HG03103 (cell line): ENCODE data around the gene PET100.
A peak's percentile ranks its signal among the peaks of the same experiment; 100 is the strongest.
"Not testable (repeated sequence)": the region's sequence is repeated elsewhere in the genome, so short reads cannot be mapped to it uniquely, and the experiment has no call there.

Experiments
- ATAC-seq: cut with Tn5 transposase; IDR thresholded peaks from one replicate; pipeline ENCODE4 v1.9.1; 2021; ENCODE audit warnings: low read depth; ENCODE audit not compliant: unreplicated experiment

The PET100 gene

DNA sequence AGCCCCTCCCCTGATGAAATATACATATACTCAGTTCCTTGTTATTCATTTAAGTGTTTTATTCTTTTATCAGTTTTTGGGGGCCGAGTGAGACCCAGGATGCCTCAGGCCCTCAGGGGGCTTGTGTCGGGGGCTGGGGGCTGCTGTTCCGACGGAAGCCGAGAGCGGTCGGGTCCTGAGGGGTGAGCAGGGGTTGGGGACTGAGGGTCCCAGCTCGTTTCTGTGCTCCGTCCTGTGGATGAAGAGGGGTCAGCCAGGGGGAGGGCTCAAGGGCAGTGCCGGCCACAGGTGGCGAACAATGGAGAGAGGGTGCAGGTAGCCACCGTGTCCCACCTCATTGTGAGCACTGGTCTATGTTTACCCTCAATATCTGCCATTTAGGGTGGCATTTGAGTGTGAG, 2.0 kb downstream of the PET100 start:
- ATAC-seq, result no peak

DNA sequence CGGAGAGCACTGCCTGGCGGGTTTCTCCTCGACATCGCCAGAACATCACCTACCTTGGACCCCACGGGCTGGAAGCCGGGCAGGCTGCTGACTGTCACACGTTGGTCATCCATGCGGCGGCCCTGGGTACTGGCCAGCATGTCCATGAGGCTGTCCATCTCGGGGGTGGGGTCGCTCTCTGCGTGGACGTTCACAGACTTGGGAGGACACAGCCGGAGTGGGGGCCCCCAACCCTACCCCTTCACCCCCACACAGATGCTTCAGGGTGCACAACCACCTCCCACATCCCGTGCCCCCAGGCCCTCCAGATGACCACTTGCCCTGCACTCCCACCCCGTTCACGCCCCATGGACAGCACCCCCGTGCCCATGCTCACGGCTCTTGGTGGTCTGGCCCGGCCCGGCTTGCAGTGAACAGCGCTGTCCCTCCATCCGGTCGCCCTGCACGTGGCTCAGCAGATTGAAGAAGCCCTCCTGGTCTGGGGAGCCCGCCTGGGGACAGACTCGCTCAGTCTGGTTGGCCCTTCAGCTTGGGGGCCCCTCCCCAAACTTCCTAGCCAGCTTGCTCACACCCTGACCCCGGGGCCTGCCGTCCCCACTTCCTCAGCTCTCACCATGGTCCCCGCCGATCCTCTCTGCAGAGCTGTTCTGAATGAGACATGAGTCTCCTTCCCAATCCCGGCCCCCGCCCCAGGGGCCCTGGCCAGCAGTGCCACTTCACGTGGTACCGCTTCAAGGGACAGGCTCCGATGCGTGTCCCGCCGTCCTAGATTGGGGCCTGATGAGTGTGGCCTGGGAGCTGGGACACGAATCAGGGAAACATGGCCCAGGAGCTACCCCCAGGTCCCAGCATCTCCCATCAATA, 3.0 kb downstream of the PET100 start:
- no peak for ATAC-seq

DNA sequence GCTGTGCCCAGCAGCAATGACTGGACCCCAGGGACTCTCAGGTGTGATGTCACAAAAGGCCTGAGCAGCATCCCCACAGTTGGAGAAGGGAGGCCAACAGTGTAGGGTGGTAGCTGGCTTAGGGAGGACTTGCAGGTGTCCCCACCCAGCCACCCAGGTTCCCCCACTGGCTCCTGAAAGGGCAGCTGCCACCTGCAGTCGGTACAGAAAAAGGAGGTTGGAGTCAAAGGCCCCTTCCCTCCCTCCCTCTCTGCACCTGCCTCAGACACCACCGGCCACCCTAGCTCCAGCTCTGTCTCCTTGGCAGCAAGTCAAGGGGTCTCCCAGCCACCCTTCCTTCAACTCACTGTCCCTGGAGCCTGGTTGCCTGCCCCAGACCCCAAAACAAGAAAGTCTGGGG, 4.1 kb downstream of the PET100 start, which contains the start of gene PCP2:
Gene PCP2 (minus strand): TSS at position 22 of the 400 bp plus-strand sequence. CDS start 262 bp downstream, outside the sequence.
- no peak for ATAC-seq

DNA sequence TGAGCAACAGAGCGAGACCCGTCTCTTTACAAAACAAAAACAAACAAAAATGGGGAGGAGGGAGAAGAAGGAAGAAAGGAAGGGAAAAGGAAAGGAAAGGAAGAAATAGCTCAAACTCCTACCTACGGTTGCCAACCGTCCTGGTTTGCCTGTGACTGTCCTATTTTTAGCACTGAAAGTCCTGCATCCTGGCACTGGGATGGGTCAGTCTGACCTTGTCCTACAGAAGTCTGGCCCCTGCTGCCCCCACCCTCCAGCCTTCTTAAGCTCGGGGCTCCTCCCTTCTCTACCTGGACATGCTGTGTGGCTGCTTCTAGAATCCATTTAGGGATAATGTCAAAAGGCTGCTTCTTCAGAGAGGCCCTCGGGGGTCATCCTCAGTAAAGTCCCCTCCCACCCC, 6.1 kb downstream of the PET100 start:
- no peak for ATAC-seq

DNA sequence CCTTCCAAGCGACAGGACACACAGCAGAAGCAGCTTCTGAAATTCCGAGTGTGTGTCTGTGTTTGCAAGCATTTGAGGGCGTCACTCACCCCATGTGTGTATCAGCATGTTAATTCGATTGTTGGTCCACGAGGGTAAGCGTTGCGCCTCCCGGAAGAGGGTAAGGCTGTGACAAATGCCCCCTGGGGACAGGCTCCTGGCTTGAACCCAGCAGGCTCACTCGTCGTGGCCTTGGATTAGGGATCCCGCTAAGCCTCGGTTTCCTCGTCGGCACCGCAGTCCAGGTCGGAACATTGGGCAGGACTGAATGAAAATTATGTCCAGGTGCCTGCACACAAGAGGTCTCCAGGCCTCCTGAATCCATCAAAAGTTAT, 6.7 kb downstream of the PET100 start:
- no peak for ATAC-seq

DNA sequence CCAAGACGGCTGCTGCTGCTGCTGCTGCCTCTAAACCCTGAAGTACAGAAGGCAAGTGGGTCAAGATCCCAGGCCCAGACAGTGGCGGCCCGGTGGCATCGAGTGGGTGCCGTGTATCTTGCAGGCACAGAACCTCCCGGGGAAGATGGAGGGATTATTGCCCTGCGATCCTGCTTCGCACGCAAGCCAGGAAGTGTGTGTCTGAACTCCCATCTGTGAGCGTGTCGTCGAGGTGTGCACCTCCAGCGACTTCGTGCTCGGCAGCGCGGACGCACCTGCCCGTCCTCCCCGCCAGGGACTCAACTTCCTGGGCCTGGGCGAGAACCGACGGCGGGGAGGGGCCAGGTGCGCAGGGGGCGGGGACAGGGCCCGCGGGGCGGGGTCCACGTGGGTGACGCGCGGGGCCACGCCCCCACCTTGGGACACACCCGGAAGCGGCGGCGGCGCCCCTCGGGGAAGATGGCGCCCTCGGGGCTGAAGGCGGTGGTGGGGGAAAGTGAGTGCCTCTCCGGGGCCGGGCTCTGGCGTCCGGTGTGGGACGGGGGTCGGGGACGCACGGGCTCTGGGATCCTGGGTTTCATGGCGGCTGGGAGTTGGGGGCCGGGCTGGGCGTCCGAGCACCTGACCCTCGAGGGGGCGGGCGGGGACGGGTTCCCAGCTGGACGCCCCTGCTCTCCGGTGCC, 7.2 kb downstream of the PET100 start, which contains the start of gene STXBP2:
Gene STXBP2 (plus strand): TSS at position 420 of the 683 bp plus-strand sequence. CDS start 40 bp downstream, at position 460.
- ATAC-seq, result peak; percentile 62

DNA sequence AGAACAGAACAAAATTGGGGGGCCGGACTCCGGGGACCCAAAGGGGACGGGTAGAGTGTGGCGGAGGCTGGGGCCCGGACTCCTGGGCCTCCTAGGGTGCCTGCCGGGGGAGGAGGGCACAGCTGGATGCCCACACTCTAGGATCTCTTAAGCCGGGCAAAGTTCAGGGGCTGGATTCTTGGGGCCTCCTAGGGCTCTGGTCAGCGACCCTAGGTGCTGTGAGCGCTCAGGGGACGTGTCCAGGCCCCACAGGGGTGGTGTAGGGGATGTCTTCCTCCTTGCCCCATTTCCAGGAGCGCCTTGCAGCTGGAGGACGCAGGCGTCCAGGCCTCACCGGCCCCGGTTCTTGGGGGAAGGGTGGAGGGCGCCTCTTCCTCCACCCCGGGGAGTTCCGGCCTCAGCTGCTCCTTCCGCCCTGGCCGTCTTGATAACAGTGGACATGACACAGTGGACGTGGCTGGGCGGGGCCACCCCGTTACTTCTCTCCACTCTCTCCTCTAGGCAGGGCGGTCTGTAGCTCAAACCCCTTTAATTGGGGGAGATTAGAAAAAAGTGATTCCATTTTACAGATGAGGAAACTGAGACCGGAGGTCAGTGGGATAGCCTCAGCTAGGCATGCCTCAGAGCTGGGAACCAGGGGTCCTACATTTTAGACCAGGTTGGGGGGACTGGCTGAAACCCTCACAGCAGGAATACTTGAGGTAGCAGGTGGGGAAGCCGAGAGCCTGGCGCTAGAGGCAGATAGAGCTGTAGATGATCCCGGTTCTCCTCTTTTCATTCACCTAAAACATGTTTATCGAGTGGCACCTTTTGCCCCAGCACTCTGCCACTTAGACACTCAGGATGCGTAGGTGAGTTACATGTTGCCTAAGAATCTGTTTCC, 8.0 kb downstream of the PET100 start:
- peak; percentile 17 for ATAC-seq

DNA sequence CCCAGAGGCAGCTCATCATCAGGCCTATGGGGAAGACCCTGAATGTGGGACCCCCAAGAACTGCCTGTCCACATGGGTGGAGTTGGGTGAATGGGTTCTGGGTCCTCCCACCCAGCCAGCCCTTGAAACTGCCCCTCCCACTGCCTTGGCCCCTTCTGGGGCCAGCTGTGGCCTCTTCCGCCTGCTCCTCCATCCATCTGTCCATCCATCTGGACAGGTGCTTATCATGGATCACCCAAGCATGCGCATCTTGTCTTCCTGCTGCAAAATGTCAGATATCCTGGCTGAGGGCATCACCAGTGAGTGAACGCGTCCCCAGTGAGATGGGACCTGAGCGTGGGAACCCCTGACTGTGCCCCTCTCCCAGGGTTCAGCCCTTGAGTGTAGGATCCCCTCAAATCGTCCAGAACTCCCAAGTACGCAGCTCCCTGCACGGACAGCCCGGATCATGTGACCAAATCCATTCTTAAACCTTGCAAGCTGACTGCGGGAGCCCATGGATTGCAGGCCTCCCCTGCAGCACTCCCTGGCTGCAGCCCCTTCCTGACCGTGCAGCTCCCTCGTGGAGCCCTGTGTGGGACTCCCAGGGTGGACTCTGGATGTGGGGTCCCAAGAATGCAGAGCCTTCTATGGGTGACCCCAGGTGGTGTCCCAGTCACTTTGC, 9.3 kb downstream of the PET100 start:
- ATAC-seq, result no peak

DNA sequence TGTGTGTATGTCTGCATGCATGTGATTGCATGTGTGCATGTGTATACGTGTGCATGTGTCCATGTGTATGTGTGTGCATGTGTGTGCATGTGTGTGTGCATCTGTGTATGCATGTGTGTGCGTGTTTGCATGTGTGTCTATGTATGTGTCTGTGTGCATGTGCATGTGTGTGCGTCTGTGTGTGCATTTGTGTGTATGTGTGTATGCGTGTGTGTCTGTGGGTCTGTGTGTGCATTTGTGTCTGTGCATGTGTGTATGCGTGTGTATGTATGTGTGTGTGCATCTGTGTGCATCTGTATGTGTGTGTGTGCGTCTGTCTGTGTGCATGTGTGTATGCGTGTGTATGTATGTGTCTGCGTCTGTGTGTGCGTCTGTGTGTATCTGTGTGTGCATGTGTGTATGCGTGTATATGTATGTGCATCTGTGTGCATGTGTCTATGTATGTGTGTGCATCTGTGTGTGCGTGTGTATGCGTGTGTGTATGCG, 10.3 kb downstream of the PET100 start:
- no peak for ATAC-seq

DNA sequence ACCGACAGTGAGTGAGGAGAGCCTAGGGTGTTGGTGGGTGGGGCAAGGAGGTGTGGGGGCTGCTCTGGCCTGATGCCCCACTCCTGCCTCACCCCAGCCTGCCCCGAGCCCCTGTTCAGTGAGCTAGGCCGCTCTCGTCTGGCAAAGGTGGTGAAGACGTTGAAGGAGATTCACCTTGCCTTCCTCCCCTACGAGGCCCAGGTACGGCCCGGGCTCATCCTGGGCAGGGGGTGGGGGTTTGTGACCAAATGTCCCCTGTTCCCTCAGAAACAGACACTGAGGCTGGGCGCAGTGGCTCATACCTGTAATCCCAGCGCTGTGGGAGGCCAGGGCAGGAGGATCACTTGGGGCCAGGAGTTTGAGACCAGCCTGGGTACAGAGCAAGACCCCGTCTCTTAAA, 11.2 kb downstream of the PET100 start:
- ATAC-seq, result no peak

DNA sequence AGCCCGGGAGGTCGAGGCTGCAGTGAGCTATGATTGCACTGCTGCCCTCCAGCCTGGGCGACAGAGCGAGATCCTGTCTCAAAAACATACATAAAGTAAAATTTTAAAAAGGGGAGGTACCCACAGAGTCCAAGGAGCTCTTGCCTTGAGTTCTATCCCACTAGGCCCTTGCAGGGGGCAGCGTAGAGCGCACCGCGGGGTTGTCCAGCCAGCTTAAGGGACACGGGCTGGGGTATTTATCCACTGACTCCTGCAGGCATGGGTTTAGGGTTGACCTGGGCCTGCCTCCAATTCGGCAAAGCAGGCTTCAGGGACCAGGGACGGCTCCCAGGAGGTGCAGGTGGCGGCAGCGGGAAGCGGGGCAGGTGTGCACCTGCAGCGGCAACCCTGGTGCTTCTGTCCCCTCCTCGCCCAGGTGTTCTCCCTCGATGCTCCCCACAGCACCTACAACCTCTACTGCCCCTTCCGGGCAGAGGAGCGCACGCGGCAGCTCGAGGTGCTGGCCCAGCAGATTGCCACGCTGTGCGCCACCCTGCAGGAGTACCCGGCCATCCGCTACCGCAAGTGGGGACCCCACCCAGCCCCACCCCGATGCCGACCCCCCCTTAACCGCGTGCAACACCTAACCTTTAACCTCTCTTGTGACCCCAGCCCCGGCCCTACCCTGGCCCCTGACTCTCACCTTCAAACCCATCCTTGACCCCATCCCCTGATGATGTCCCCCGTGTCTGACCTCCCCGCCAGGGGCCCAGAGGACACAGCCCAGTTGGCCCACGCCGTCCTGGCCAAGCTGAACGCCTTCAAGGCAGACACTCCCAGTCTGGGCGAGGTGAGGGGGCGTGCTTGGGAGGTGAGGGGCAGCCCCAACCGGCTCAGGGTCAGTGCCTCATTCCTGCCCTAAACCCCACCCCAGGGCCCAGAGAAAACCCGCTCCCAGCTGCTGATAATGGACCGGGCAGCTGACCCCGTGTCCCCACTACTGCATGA, 12.0 kb downstream of the PET100 start:
- no peak for ATAC-seq

DNA sequence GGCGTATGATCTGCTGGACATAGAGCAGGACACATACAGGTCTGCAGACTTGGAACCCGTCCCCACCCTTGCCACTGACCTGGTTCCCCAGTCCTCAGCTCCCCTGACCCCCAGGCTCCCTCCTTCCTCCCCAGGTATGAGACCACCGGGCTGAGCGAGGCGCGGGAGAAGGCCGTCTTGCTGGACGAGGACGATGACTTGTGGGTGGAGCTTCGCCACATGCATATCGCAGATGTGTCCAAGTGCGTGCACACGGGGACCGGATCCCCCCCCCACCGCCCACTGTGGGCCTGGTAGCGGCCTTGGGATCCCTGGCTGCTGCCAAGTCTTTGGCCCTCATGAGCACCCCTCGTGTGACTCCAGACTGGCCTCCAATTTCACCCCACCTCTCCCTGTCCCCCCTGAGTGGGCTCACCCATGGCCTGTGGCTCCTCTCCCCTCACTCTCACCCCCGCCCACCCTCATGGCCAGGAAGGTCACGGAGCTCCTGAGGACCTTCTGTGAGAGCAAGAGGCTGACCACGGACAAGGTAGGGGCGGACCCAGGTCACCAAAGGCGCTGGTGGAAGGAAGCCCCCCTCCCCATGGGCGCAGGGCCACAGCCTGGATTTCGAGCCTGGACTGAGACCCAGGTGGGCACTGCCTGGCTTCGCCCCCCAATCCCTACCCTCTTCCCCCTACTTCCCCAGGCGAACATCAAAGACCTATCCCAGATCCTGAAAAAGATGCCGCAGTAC, 12.9 kb downstream of the PET100 start:
- ATAC-seq, result no peak

DNA sequence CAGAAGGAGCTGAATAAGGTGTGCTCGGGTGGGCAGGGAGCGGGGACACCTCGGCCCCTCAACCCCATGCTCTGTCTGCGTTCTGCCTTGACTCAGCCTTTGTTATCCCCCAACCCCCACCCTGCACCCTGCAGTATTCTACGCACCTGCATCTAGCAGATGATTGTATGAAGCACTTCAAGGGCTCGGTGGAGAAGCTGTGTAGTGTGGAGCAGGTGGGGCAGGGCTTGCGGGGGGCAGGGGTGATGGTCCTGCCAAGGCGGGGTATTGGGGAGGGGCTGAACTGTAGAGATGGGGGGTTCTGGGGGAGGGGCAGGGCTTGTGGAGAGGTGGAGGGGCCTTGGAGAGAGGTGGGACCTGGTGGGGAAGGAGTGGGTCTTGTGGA, 13.4 kb downstream of the PET100 start:
- ATAC-seq, result no peak

DNA sequence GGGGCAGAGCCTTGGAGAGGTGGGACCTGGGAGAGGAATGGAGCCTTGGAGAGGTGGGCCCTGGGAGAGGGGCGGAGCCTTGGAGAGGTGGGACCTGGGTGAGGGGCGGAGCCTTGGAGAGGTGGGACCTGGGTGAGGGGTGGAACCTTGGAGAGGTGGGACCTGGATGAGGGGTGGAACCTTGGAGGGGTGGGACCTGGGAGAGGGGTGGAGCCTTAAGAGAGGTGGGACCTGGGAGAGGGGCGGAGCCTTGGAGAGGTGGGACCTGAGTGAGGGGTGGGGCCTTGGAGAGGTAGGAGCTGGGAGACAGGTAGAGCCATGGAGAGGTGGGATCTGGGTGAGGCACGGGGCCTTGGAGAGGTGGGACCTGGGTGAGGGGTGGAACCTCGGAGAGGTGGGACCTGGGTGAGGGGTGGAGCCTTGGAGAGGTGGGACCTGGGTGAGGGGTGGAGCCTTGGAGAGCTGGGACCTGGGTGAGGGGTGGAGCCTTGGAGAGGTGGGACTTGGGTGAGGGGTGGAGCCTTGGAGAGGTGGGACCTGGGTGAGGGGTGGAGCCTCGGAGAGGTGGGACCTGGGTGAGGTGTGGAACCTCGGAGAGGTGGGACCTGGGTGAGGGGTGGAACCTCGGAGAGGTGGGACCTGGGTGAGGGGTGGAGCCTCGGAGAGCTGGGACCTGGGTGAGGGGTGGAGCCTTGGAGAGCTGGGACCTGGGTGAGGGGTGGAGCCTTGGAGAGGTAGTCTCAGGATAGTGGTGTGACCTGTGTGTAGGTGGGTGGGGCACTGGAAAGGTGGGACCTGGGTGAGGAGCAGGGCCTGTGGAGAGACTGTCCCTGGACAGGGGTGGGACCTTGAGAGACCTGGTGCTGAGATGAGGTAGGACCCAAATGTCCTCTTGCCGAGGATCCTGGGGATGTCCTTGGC, 14.3 kb downstream of the PET100 start:
- ATAC-seq, result not testable (repeated sequence)

DNA sequence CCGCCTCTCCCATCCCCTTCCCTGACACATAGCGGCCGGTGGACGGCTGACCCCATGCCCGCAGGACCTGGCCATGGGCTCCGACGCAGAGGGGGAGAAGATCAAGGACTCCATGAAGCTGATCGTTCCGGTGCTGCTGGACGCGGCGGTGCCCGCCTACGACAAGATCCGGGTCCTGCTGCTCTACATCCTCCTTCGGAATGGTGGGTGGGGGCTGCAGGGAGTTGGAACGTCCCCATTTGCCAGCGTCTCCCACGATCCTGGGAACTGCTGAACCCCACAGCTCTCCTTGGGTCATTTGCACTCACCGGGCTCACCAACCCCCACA, 14.9 kb downstream of the PET100 start:
- no peak for ATAC-seq

DNA sequence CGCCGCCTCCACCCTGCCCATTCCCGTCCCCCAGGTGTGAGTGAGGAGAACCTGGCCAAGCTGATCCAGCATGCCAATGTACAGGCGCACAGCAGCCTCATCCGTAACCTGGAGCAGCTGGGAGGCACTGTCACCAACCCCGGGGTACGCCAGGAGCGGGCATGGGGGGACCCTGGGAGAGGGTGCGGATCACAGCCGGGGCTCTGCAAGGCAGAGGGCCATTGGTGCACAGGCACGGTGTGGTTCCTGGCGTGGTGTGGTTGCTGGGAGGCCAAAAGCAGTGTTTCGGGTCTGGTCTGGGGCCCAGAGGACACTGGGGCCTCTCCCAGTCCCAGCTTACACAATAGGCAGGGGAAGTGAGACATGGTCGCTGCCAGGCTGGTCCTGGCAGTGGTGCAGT, 15.6 kb downstream of the PET100 start:
- no peak for ATAC-seq

DNA sequence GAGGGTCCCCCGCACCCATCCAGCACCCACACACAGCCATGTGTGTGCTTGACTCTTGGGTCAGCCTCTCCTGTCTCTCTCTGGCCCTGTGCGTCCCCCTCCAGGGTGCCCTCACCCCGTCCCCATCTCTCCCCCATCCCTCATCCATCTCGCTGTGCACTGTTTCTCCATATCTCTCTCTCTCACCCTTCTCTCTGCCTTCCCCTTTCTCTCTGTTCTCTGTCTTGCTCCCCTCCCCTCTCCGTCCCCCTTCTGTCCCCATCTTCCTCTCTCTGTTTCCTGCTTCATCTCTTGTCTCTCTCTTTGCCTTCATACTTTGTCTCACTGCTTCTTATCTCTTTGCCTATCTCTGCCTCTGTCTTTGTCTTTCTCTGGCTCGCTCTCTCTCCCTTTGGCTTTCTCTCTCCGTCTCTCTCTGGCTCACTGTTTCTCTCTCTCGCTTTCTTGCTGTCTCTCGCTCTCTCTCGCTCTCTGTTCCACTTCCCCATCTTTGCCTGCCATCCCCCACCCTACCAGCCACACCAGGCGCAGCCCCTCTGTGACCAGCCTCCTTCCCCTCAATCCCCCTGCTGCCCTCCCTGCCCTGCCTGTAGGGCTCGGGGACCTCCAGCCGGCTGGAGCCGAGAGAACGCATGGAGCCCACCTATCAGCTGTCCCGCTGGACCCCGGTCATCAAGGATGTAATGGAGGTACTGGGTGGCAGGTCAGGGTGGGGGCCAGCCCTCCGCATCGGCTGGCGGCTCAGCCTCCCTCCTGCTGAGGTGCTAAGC, 16.2 kb downstream of the PET100 start:
- no peak for ATAC-seq
